ENCODE data around the gene DDX17. TPM values are rescaled to one million over a fixed set of nuclear protein-coding genes. Genes with fewer than 3 reads are reported as not detected.

DDX17 gene
- total RNA-seq, 1 experiment from 2014 or later, result 529 TPM

- Histone ChIP-seq H3K4me1 (ENCODE audit: insufficient read depth, low read length) (no peaks in the 10 kb centered on the region), H3K27me3 (ENCODE audit: insufficient read depth, low read length) (no peaks in the 10 kb centered on the region), H3K23me2 (ENCODE audit: insufficient read length, low read depth, low read length, poor library complexity, severe bottlenecking) (no peaks in the 10 kb centered on the region), H3K27ac (ENCODE audit: insufficient read length, low read depth, low read length) (no peak overlapping the region), H2BK5ac (ENCODE audit: insufficient read length, low read length) (no peak overlapping the region), H3K79me1 (ENCODE audit: insufficient read depth, low read depth, low read length, poor library complexity, severe bottlenecking) (no peaks in the 10 kb centered on the region), H2BK12ac (ENCODE audit: insufficient read length, low read depth, low read length) (no peak overlapping the region), H2AK5ac (ENCODE audit: insufficient read length, low read length) (no peak overlapping the region), H3K18ac (ENCODE audit: insufficient read length, low read depth, low read length) (no peak overlapping the region), H3K4ac (ENCODE audit: low read depth, low read length) (no peak overlapping the region), H2BK20ac (ENCODE audit: low read depth, low read length, poor library complexity, severe bottlenecking) (no peak overlapping the region), H4K91ac (ENCODE audit: insufficient read length, low read depth, low read length) (no peak overlapping the region), H4K8ac (replicated peaks; ENCODE audit: insufficient read length, low read depth, low read length) (no peak overlapping the region), H3K79me2 (ENCODE audit: insufficient read depth, low read length) (no peaks in the 10 kb centered on the region), H2BK120ac (ENCODE audit: low read depth, low read length, poor library complexity, severe bottlenecking) (no peak overlapping the region), H3K23ac (ENCODE audit: insufficient read length, low read depth, low read length) (no peak overlapping the region), H3K9me3 (ENCODE audit: control insufficient read depth, low read depth, low read length) (no peaks in the 10 kb centered on the region), H3K14ac (ENCODE audit: insufficient read depth, low read length) (no peak overlapping the region), H2BK15ac (ENCODE audit: low read depth, low read length) (no peak overlapping the region), H3K4me2 (ENCODE audit: insufficient read depth, insufficient read length, low read length) (no peak overlapping the region), H3K9ac (ENCODE audit: extremely low read depth, insufficient read length, low read length) (no peak overlapping the region), H3K56ac (ENCODE audit: insufficient read length, low read depth, low read length) (no peak overlapping the region), H4K20me1 (ENCODE audit: control insufficient read depth, insufficient read depth, insufficient read length) (no peaks in the 10 kb centered on the region), H3T11ph (ENCODE audit: low read length) (no peak overlapping the region), H4K5ac (ENCODE audit: insufficient read length, low read depth, low read length) (no peak overlapping the region), H2AFZ (ENCODE audit: low read length) (no peak overlapping the region)
- no peaks in the 10 kb centered on the region for H3K27me3 Mint-ChIP-seq (ENCODE audit: low read depth)
- peaks cover 5 to 15% (median 10%) of the 10 kb centered on the region in 3 experiments for H3K36me3 Mint-ChIP-seq (ENCODE audit: insufficient read depth in 1 of 3, low read depth in 3 of 3)
- no peak overlapping the region for H3K27ac Mint-ChIP-seq
- H3K4me3 Mint-ChIP-seq, result no peak overlapping the region
- peaks cover 3 to 5% of the 10 kb centered on the region in 2 experiments; a peak in 3 of 4 replicates for H3K4me1 Mint-ChIP-seq
- TF ChIP-seq CTCF (conservative IDR thresholded peaks at IDR 0.05), result no peak
- peaks cover 1 to 2% of the 10 kb centered on the region in 2 experiments; a peak in 3 of 5 replicates for H3K9me3 Mint-ChIP-seq
- no peak for DNase-seq
- WGBS (ENCODE audit: extremely low coverage, insufficient read length, low lambda C conversion rate), result no CpG with 5 or more reads among the region's 7 CpGs
These were observed 43.2 kb upstream of the DDX17 start for GRCh38 chr22:38549101-38549894.
